HEK293 (cell line): ENCODE measurements around the gene HRH2.

Experiments used
- CTCF ChIA-PET: fragments of 350-600 bp; formaldehyde crosslinking; extraction: SDS; loops from one replicate; lab custom pipeline; 2021; ENCODE audit warnings: antibody characterized with exemption; lab: Yijun Ruan, JAX
- POLR2A ChIA-PET: fragments of 300-600 bp; formaldehyde crosslinking; extraction: SDS; loops from one replicate; lab custom pipeline; 2020; ENCODE audit warnings: antibody characterized with exemption, inconsistent platforms; lab: Yijun Ruan, JAX
- H3K27ac ChIP-seq: fragments of 200-500 bp; sonication (Bioruptor generic); 2 replicates; pipeline ENCODE4 v1.5.1; 2014; ENCODE audit warnings: low read depth, low read length, control low read depth, inconsistent platforms; ENCODE audit errors: extremely low read depth
- H3K36me3 ChIP-seq, 2 experiments: fragments of 200-500 bp in 1 of 2; sonication (Bioruptor generic) in 1 of 2; 1 replicate in 1 of 2; 2 replicates in 1 of 2; pipeline ENCODE4 v1.5.1; 2014 to 2017; ENCODE audit warnings: inconsistent platforms in 2 of 2, low read length in 2 of 2; ENCODE audit not compliant: control insufficient read depth in 2 of 2, insufficient read depth in 1 of 2
- H3K4me1 ChIP-seq: fragments of 200-500 bp; sonication (Bioruptor generic); 2 replicates; pipeline ENCODE4 v1.5.1; 2014; ENCODE audit warnings: mild to moderate bottlenecking, low read length, inconsistent platforms; ENCODE audit not compliant: control insufficient read depth, insufficient read depth
- H3K4me3 ChIP-seq: 2 replicates; pipeline ENCODE4 v1.5.1; 2011; ENCODE audit warnings: low read depth, mild to moderate bottlenecking, control low read depth, low read length, moderate library complexity
- H3K9me3 ChIP-seq: fragments of 200-500 bp; sonication (Bioruptor generic); 2 replicates; pipeline ENCODE4 v1.5.1; 2014; ENCODE audit warnings: low read depth, low read length, inconsistent platforms; ENCODE audit not compliant: control insufficient read depth, insufficient read depth
- EGR2 ChIP-seq: fragments of 450-650 bp; formaldehyde crosslinking; IDR thresholded peaks from 2 replicates; pipeline ENCODE4 v1.5.1; 2016; ENCODE audit warnings: low read depth, missing biosample characterization, missing genetic modification characterization
- KLF7 ChIP-seq: fragments of 450-650 bp; formaldehyde crosslinking; IDR thresholded peaks from 2 replicates; pipeline ENCODE4 v1.5.1; 2016; ENCODE audit warnings: missing biosample characterization, missing genetic modification characterization, borderline replicate concordance
- RBAK ChIP-seq: fragments of 450-650 bp; formaldehyde crosslinking; IDR thresholded peaks from 2 replicates; pipeline ENCODE4 v1.5.1; 2016; ENCODE audit warnings: missing biosample characterization, missing genetic modification characterization
- SCRT1 ChIP-seq: fragments of 450-650 bp; formaldehyde crosslinking; IDR thresholded peaks from 2 replicates; pipeline ENCODE4 v1.5.1; 2016; ENCODE audit warnings: missing biosample characterization, missing genetic modification characterization, borderline replicate concordance
- ZEB2 ChIP-seq: fragments of 450-650 bp; formaldehyde crosslinking; IDR thresholded peaks from 2 replicates; pipeline ENCODE4 v1.5.1; 2016; ENCODE audit warnings: missing biosample characterization, missing genetic modification characterization
- ZFP69B ChIP-seq: fragments of 450-650 bp; formaldehyde crosslinking; IDR thresholded peaks from 2 replicates; pipeline ENCODE4 v1.5.1; 2016; ENCODE audit warnings: missing biosample characterization, missing genetic modification characterization
- ZNF121 ChIP-seq: fragments of 450-650 bp; formaldehyde crosslinking; IDR thresholded peaks from 2 replicates; pipeline ENCODE4 v1.5.1; 2016; ENCODE audit warnings: missing biosample characterization, missing genetic modification characterization
- ZNF132 ChIP-seq: fragments of 450-650 bp; formaldehyde crosslinking; IDR thresholded peaks from 2 replicates; pipeline ENCODE4 v1.5.1; 2017; ENCODE audit warnings: missing biosample characterization, missing genetic modification characterization, borderline replicate concordance
- ZNF202 ChIP-seq: fragments of 450-650 bp; formaldehyde crosslinking; IDR thresholded peaks from 2 replicates; pipeline ENCODE4 v1.5.1; 2016; ENCODE audit warnings: missing biosample characterization, missing genetic modification characterization, borderline replicate concordance
- ZNF239 ChIP-seq: fragments of 450-650 bp; formaldehyde crosslinking; IDR thresholded peaks from 2 replicates; pipeline ENCODE4 v1.5.1; 2016; ENCODE audit warnings: missing biosample characterization, missing genetic modification characterization
- ZNF350 ChIP-seq: fragments of 450-650 bp; formaldehyde crosslinking; IDR thresholded peaks from 2 replicates; pipeline ENCODE4 v1.5.0; 2017; ENCODE audit warnings: missing biosample characterization, mild to moderate bottlenecking, missing genetic modification characterization
- ZNF529 ChIP-seq: fragments of 450-650 bp; formaldehyde crosslinking; IDR thresholded peaks from 2 replicates; pipeline ENCODE4 v1.5.1; 2017; ENCODE audit warnings: missing genetic modification characterization, missing biosample characterization; ENCODE audit not compliant: insufficient replicate concordance
- ZNF768 ChIP-seq: fragments of 450-650 bp; formaldehyde crosslinking; IDR thresholded peaks from 2 replicates; pipeline ENCODE4 v1.5.1; 2018; ENCODE audit warnings: missing biosample characterization, mild to moderate bottlenecking, missing genetic modification characterization
- TF ChIP-seq, protein P1 (sequence below): fragments of 450-650 bp; formaldehyde crosslinking; IDR thresholded peaks from 2 replicates; pipeline ENCODE4 v1.5.1; 2016; ENCODE audit warnings: missing biosample characterization, missing genetic modification characterization
- TF ChIP-seq, protein P2 (sequence below): fragments of 450-650 bp; formaldehyde crosslinking; optimal IDR thresholded peaks from 2 replicates; pipeline ENCODE3; 2016; ENCODE audit warnings: missing biosample characterization, mild to moderate bottlenecking, missing genetic modification characterization
- TF ChIP-seq, protein P3 (sequence below): fragments of 450-650 bp; formaldehyde crosslinking; IDR thresholded peaks from 2 replicates; pipeline ENCODE4 v1.5.1; 2017; ENCODE audit warnings: missing biosample characterization, missing genetic modification characterization

Gene HRH2

DNA sequence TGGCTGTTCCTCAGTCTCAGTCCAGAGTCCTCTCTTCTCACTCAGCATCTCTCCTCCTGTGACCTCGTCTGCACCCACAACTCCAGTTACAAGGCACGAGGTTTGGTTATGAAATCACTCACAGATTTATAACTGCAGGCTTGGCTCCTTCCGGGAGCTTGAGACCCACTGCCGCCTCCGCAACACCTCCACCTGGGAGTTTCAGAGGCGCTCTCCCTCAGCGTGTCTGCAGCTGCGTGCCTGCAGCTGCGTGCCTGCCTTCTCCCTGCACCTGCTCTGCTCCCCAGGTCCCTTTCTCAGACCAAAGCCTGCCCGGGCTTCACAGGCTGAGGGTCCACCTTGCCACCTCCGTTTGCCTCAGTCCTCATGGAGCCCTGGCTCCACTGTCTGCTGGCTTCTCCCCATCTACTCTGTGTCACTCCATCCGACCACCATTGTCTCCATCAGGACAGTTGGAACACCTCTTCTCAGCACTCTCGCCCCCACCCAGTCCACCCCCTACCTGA is 51.5 kb downstream of the HRH2 start:
- H3K4me1 ChIP-seq: no peaks in the 10 kb centered on the region
- TF ChIP-seq EGR2: peak; percentile 27; the same call in 1 of the 2 replicates
- TF ChIP-seq, protein P1, sequence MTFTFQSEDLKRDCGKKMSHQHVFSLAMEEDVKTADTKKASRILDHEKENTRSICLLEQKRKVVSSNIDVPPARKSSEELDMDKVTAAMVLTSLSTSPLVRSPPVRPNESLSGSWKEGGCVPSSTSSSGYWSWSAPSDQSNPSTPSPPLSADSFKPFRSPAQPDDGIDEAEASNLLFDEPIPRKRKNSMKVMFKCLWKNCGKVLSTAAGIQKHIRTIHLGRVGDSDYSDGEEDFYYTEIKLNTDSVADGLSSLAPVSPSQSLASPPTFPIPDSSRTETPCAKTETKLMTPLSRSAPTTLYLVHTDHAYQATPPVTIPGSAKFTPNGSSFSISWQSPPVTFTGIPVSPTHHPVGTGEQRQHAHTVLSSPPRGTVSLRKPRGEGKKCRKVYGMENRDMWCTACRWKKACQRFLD (tag by site-specific recombination): no peak
- TF ChIP-seq, all 188 proteins: peak for 1
- no peaks in the 10 kb centered on the region for H3K9me3 ChIP-seq
- ChIA-PET POLR2A (no interaction called here), CTCF (interaction anchor here (0.6 to 4.3 kb wide), 5 partner anchors 8 to 176 kb away, joined by 3 to 22 read pairs (median 5); no protein-coding TSS in a partner anchor)
- H3K4me3 ChIP-seq: no peak overlapping the region
- no peaks in the 10 kb centered on the region for H3K36me3 ChIP-seq
- no peak overlapping the region for H3K27ac ChIP-seq

- H3K36me3 ChIP-seq: no peaks in the 10 kb centered on the region
- CTCF ChIA-PET: interaction anchor here (1.1 to 4.3 kb wide), 4 partner anchors 8 to 177 kb away, joined by 5 to 22 read pairs (median 10); no protein-coding TSS in a partner anchor
- no peak overlapping the region for H3K4me3 ChIP-seq
- H3K27ac ChIP-seq: no peak overlapping the region
- no peaks in the 10 kb centered on the region for H3K4me1 ChIP-seq
- POLR2A ChIA-PET: no interaction called here
- H3K9me3 ChIP-seq: no peaks in the 10 kb centered on the region; the same call in 1 of the 2 replicates
- TF ChIP-seq, protein P2, sequence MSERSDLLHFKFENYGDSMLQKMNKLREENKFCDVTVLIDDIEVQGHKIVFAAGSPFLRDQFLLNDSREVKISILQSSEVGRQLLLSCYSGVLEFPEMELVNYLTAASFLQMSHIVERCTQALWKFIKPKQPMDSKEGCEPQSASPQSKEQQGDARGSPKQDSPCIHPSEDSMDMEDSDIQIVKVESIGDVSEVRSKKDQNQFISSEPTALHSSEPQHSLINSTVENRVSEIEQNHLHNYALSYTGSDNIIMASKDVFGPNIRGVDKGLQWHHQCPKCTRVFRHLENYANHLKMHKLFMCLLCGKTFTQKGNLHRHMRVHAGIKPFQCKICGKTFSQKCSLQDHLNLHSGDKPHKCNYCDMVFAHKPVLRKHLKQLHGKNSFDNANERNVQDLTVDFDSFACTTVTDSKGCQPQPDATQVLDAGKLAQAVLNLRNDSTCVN (tag by site-specific recombination): no peak
Observed at GRCh38 chr5:175710326-175710725, 52.5 kb downstream of the HRH2 start.

DNA sequence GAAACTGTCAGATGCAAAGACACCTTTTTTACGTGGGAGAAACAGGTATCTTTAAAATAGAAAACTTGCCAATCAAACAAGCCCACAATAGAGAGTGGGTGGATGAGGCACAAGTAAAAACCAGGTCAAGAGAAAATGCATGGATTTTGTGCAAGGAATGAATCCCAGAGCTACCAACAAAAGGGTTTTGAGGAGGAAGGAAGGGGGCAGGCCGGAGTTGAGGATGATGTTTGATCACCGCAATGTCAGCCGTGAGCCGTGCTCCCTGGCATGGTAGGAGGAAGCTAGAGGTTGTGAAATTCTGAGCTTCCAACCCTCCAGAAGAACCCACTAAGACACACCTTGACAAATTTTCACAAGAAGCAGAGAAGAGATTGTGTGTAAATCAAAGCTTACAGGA is 53.2 kb downstream of the HRH2 start:
- Histone ChIP-seq H3K36me3 (no peaks in the 10 kb centered on the region), H3K9me3 (no peaks in the 10 kb centered on the region; the same call in 1 of the 2 replicates), H3K4me3 (no peak overlapping the region), H3K4me1 (no peaks in the 10 kb centered on the region), H3K27ac (no peak overlapping the region)
- no peak for TF ChIP-seq SCRT1 (tag by site-specific recombination)
- no peak for TF ChIP-seq ZNF121 (tag by site-specific recombination)
- no peak for TF ChIP-seq KLF7 (tag by site-specific recombination)
- TF ChIP-seq, protein P3, sequence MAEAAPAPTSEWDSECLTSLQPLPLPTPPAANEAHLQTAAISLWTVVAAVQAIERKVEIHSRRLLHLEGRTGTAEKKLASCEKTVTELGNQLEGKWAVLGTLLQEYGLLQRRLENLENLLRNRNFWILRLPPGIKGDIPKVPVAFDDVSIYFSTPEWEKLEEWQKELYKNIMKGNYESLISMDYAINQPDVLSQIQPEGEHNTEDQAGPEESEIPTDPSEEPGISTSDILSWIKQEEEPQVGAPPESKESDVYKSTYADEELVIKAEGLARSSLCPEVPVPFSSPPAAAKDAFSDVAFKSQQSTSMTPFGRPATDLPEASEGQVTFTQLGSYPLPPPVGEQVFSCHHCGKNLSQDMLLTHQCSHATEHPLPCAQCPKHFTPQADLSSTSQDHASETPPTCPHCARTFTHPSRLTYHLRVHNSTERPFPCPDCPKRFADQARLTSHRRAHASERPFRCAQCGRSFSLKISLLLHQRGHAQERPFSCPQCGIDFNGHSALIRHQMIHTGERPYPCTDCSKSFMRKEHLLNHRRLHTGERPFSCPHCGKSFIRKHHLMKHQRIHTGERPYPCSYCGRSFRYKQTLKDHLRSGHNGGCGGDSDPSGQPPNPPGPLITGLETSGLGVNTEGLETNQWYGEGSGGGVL (tag by site-specific recombination): no peak
- no peak for TF ChIP-seq ZNF529 (tag by site-specific recombination)
- ChIA-PET CTCF (interaction anchor here (2.0 to 4.3 kb wide), 3 partner anchors 10 to 177 kb away, joined by 9 to 22 read pairs (median 11); no protein-coding TSS in a partner anchor), POLR2A (no interaction called here)

DNA sequence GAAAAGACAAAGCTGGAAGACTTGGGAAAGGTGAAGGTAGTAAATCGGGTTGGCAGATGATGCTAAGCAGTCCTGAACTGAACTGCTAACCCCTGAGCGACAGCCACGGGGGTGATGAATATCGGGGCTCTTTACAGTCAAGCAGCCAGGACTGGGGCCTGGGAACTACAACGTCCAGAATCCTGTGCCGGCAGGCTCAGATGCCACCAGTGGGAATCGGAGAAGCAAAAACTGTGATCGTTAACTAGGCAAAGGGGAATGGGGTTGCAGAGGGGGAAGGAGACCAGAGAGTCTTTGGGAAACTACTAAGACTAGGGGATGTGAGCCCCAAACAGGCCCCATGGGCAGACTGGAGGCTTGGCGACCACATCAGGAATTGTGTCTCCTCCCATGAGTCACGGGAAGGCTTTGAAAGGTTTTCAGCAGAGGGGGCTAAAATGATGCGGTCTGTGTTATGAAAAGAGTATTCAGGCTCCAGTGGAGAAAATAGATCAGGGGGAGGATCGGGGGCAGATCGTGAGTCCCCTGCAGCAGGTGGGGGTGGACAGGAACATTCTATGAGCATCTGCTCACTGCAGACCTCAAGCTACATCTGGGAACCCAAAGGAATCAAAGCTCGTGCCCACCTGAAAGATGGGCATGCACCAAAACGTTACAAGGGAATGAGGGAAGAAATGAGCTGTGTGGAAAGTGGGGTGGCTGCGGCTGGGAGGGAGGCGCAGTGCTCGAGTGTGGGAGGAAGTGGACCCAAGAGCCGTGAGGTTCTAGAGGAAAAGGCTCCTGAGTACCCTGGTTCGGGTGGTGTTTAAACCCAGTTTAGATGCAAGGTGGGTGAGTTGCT is 53.8 kb downstream of the HRH2 start:
- H3K4me3 ChIP-seq: no peak overlapping the region
- no peak overlapping the region for H3K27ac ChIP-seq
- CTCF ChIA-PET: interaction anchor here (1.1 to 4.3 kb wide), 4 partner anchors 11 to 178 kb away, joined by 3 to 22 read pairs (median 10); no protein-coding TSS in a partner anchor
- POLR2A ChIA-PET: no interaction called here
- no peaks in the 10 kb centered on the region; the same call in 1 of the 2 replicates for H3K9me3 ChIP-seq
- no peaks in the 10 kb centered on the region for H3K36me3 ChIP-seq
- H3K4me1 ChIP-seq: no peaks in the 10 kb centered on the region
- TF ChIP-seq ZNF239 (tag by site-specific recombination) (no peak), ZFP69B (tag by site-specific recombination) (no peak), ZNF768 (tag by site-specific recombination) (no peak), RBAK (no peak), ZEB2 (tag by site-specific recombination) (no peak), ZNF132 (tag by site-specific recombination) (no peak), ZNF202 (tag by site-specific recombination) (no peak), ZNF350 (no peak), ZNF529 (tag by site-specific recombination) (no peak)
- TF ChIP-seq, protein P3 (tag by site-specific recombination): no peak
